HEK293 (cell line): ENCODE data around the gene FLNC.
A peak's percentile ranks its signal among the peaks of the same experiment; 100 is the strongest.

Experiments used
- BCL11A ChIP-seq: fragments of 450-650 bp; formaldehyde crosslinking; IDR thresholded peaks from 2 replicates; pipeline ENCODE4 v1.5.1; 2016; ENCODE audit warnings: low read depth, missing biosample characterization, missing genetic modification characterization
- KLF10 ChIP-seq: fragments of 450-650 bp; IDR thresholded peaks from 2 replicates; pipeline ENCODE4 v1.5.1; 2018; ENCODE audit warnings: missing biosample characterization, mild to moderate bottlenecking, missing genetic modification characterization
- KLF7 ChIP-seq: fragments of 450-650 bp; formaldehyde crosslinking; IDR thresholded peaks from 2 replicates; pipeline ENCODE4 v1.5.1; 2016; ENCODE audit warnings: missing biosample characterization, missing genetic modification characterization, borderline replicate concordance
- SCRT1 ChIP-seq: fragments of 450-650 bp; formaldehyde crosslinking; IDR thresholded peaks from 2 replicates; pipeline ENCODE4 v1.5.1; 2016; ENCODE audit warnings: missing biosample characterization, missing genetic modification characterization, borderline replicate concordance
- ZBTB17 ChIP-seq: fragments of 450-650 bp; formaldehyde crosslinking; IDR thresholded peaks from 2 replicates; pipeline ENCODE4 v1.5.1; 2016; ENCODE audit warnings: missing biosample characterization, missing genetic modification characterization
- ZBTB8A ChIP-seq: fragments of 450-650 bp; formaldehyde crosslinking; IDR thresholded peaks from 2 replicates; pipeline ENCODE4 v1.5.1; 2016; ENCODE audit warnings: missing biosample characterization, missing genetic modification characterization
- ZFHX2 ChIP-seq: fragments of 450-650 bp; formaldehyde crosslinking; conservative IDR thresholded peaks from 2 replicates; pipeline ENCODE4 v1.5.1; 2016; ENCODE audit warnings: missing biosample characterization, missing genetic modification characterization
- ZFP3 ChIP-seq: fragments of 450-650 bp; formaldehyde crosslinking; IDR thresholded peaks from 2 replicates; pipeline ENCODE4 v1.5.1; 2016; ENCODE audit warnings: low read depth, missing biosample characterization, missing genetic modification characterization
- ZNF16 ChIP-seq: fragments of 450-650 bp; formaldehyde crosslinking; IDR thresholded peaks from 2 replicates; pipeline ENCODE4 v1.5.1; 2016; ENCODE audit warnings: low read depth, missing biosample characterization, missing genetic modification characterization
- ZNF211 ChIP-seq: fragments of 450-650 bp; formaldehyde crosslinking; IDR thresholded peaks from 2 replicates; pipeline ENCODE4 v1.5.1; 2016; ENCODE audit warnings: low read depth, missing biosample characterization, missing genetic modification characterization
- ZNF214 ChIP-seq: fragments of 450-650 bp; formaldehyde crosslinking; IDR thresholded peaks from 2 replicates; pipeline ENCODE4 v1.5.1; 2017; ENCODE audit warnings: missing biosample characterization, mild to moderate bottlenecking, missing genetic modification characterization, borderline replicate concordance
- ZNF24 ChIP-seq: fragments of 450-650 bp; formaldehyde crosslinking; IDR thresholded peaks from 2 replicates; pipeline ENCODE4 v1.5.1; 2016; ENCODE audit warnings: missing biosample characterization, missing genetic modification characterization
- ZNF473 ChIP-seq: fragments of 450-650 bp; formaldehyde crosslinking; IDR thresholded peaks from 2 replicates; pipeline ENCODE4 v1.5.1; 2017; ENCODE audit warnings: missing biosample characterization, missing genetic modification characterization
- ZNF529 ChIP-seq: fragments of 450-650 bp; formaldehyde crosslinking; IDR thresholded peaks from 2 replicates; pipeline ENCODE4 v1.5.1; 2017; ENCODE audit warnings: missing genetic modification characterization, missing biosample characterization; ENCODE audit not compliant: insufficient replicate concordance
- ZNF624 ChIP-seq: fragments of 450-650 bp; formaldehyde crosslinking; IDR thresholded peaks from 2 replicates; pipeline ENCODE4 v1.5.1; 2017; ENCODE audit warnings: missing biosample characterization, missing genetic modification characterization
- ZNF626 ChIP-seq: fragments of 450-650 bp; sonication (Bioruptor Pico); formaldehyde crosslinking; IDR thresholded peaks from 2 replicates; pipeline ENCODE4 v1.5.1; 2018; ENCODE audit warnings: missing biosample characterization, missing genetic modification characterization, inconsistent platforms
- ZNF658 ChIP-seq: fragments of 450-650 bp; formaldehyde crosslinking; IDR thresholded peaks from 2 replicates; pipeline ENCODE4; 2016; ENCODE audit warnings: missing biosample characterization, missing genetic modification characterization
- ZNF660 ChIP-seq: fragments of 450-650 bp; IDR thresholded peaks from 2 replicates; pipeline ENCODE4 v1.5.1; 2018; ENCODE audit warnings: missing biosample characterization, mild to moderate bottlenecking, missing genetic modification characterization
- ZNF701 ChIP-seq: fragments of 450-650 bp; formaldehyde crosslinking; IDR thresholded peaks from 2 replicates; pipeline ENCODE4 v1.5.1; 2016; ENCODE audit warnings: missing biosample characterization, missing genetic modification characterization
- ZNF777 ChIP-seq: fragments of 450-650 bp; formaldehyde crosslinking; IDR thresholded peaks from 2 replicates; pipeline ENCODE4 v1.5.1; 2017; ENCODE audit warnings: missing biosample characterization, missing genetic modification characterization, borderline replicate concordance
- TF ChIP-seq, protein P1 (sequence below): fragments of 450-650 bp; formaldehyde crosslinking; conservative IDR thresholded peaks from 2 replicates; pipeline ENCODE4 v1.5.1; 2016; ENCODE audit warnings: low read depth, missing biosample characterization, missing genetic modification characterization
- TF ChIP-seq, protein P2 (sequence below): fragments of 450-650 bp; formaldehyde crosslinking; IDR thresholded peaks from 2 replicates; pipeline ENCODE4 v1.5.1; 2017; ENCODE audit warnings: missing biosample characterization, mild to moderate bottlenecking, missing genetic modification characterization, moderate library complexity
- TF ChIP-seq, protein P3 (sequence below): IDR thresholded peaks from 2 replicates; pipeline ENCODE4 v1.6.1; 2011; ENCODE audit warnings: mild to moderate bottlenecking, low read depth, low read length, borderline replicate concordance
- TF ChIP-seq, protein P4 (sequence below): fragments of 450-650 bp; formaldehyde crosslinking; IDR thresholded peaks from 2 replicates; pipeline ENCODE4 v1.5.1; 2016; ENCODE audit warnings: missing biosample characterization, missing genetic modification characterization
- TF ChIP-seq, protein P5 (sequence below): fragments of 450-650 bp; formaldehyde crosslinking; IDR thresholded peaks from 2 replicates; pipeline ENCODE4 v1.5.1; 2016; ENCODE audit warnings: missing biosample characterization, missing genetic modification characterization, low read depth
- TF ChIP-seq, protein P6 (sequence below): fragments of 450-650 bp; formaldehyde crosslinking; IDR thresholded peaks from 2 replicates; pipeline ENCODE4 v1.5.1; 2016; ENCODE audit warnings: missing biosample characterization, missing genetic modification characterization

FLNC gene

DNA sequence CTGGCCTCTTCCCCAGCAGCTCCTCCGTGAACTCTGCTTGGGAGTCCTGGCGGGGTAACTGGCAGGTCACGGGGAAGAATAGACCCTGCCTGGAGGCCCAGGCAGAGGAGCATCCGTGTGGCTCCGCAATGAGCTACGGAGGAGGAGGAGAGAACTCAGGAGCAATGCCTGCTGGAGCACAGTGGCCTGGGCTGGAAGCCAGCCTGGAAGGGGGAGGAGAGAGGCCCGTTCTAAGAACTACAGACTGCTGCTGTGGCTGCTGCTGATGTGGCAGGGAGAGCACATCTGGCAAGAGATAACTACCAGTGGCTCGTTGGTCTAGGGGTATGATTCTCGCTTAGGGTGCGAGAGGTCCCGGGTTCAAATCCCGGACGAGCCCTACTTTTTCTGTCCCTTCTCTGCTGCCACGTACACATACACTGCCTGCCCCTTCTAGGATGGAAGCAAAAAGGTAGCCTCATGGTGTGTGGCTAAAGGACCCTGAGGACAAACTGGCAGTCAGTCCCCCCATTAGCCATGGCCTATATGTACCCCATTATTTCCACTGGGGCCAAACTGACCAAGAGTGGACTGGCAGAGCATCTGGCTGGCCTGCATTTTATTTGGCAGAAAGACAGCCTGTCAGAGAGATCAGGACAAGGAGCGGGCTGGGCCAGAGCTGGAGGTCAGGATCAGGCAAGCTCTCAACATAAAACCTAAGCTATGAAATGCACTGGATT is 46.9 kb upstream of the FLNC start (continued):
- TF ChIP-seq, protein P1, sequence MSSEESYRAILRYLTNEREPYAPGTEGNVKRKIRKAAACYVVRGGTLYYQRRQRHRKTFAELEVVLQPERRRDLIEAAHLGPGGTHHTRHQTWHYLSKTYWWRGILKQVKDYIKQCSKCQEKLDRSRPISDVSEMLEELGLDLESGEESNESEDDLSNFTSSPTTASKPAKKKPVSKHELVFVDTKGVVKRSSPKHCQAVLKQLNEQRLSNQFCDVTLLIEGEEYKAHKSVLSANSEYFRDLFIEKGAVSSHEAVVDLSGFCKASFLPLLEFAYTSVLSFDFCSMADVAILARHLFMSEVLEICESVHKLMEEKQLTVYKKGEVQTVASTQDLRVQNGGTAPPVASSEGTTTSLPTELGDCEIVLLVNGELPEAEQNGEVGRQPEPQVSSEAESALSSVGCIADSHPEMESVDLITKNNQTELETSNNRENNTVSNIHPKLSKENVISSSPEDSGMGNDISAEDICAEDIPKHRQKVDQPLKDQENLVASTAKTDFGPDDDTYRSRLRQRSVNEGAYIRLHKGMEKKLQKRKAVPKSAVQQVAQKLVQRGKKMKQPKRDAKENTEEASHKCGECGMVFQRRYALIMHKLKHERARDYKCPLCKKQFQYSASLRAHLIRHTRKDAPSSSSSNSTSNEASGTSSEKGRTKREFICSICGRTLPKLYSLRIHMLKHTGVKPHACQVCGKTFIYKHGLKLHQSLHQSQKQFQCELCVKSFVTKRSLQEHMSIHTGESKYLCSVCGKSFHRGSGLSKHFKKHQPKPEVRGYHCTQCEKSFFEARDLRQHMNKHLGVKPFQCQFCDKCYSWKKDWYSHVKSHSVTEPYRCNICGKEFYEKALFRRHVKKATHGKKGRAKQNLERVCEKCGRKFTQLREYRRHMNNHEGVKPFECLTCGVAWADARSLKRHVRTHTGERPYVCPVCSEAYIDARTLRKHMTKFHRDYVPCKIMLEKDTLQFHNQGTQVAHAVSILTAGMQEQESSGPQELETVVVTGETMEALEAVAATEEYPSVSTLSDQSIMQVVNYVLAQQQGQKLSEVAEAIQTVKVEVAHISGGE (tag by site-specific recombination), result no peak
- TF ChIP-seq BCL11A (tag by site-specific recombination) (no peak), ZNF658 (no peak), ZNF214 (tag by site-specific recombination) (no peak), ZFHX2 (no peak), KLF10 (tag by site-specific recombination) (peak; percentile 70; the same call in 1 of the 2 replicates), ZNF626 (tag by site-specific recombination) (0 out of 2 replicates have a peak, but pooled peaks have one; percentile 55), ZNF16 (tag by site-specific recombination) (no peak), ZNF701 (tag by site-specific recombination) (no peak; the same call in 1 of the 2 replicates), ZNF624 (no peak), ZNF24 (tag by site-specific recombination) (peak; percentile 64; the same call in 1 of the 2 replicates), ZBTB17 (tag by site-specific recombination) (peak; percentile 95), ZFP3 (tag by site-specific recombination) (peak; percentile 57), ZNF211 (no peak), SCRT1 (tag by site-specific recombination) (no peak), ZNF660 (peak; percentile 93), ZBTB8A (tag by site-specific recombination) (peak; percentile 80), ZNF473 (tag by site-specific recombination) (no peak), ZNF529 (tag by site-specific recombination) (no peak), ZNF777 (tag by site-specific recombination) (no peak), KLF7 (peak; percentile 70; the same call in 1 of the 2 replicates)
- TF ChIP-seq, protein P2, sequence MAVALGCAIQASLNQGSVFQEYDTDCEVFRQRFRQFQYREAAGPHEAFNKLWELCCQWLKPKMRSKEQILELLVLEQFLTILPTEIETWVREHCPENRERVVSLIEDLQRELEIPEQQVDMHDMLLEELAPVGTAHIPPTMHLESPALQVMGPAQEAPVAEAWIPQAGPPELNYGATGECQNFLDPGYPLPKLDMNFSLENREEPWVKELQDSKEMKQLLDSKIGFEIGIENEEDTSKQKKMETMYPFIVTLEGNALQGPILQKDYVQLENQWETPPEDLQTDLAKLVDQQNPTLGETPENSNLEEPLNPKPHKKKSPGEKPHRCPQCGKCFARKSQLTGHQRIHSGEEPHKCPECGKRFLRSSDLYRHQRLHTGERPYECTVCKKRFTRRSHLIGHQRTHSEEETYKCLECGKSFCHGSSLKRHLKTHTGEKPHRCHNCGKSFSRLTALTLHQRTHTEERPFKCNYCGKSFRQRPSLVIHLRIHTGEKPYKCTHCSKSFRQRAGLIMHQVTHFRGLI (tag by site-specific recombination), result no peak
- TF ChIP-seq, protein P3, sequence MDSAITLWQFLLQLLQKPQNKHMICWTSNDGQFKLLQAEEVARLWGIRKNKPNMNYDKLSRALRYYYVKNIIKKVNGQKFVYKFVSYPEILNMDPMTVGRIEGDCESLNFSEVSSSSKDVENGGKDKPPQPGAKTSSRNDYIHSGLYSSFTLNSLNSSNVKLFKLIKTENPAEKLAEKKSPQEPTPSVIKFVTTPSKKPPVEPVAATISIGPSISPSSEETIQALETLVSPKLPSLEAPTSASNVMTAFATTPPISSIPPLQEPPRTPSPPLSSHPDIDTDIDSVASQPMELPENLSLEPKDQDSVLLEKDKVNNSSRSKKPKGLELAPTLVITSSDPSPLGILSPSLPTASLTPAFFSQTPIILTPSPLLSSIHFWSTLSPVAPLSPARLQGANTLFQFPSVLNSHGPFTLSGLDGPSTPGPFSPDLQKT, result no peak
- TF ChIP-seq, protein P4, sequence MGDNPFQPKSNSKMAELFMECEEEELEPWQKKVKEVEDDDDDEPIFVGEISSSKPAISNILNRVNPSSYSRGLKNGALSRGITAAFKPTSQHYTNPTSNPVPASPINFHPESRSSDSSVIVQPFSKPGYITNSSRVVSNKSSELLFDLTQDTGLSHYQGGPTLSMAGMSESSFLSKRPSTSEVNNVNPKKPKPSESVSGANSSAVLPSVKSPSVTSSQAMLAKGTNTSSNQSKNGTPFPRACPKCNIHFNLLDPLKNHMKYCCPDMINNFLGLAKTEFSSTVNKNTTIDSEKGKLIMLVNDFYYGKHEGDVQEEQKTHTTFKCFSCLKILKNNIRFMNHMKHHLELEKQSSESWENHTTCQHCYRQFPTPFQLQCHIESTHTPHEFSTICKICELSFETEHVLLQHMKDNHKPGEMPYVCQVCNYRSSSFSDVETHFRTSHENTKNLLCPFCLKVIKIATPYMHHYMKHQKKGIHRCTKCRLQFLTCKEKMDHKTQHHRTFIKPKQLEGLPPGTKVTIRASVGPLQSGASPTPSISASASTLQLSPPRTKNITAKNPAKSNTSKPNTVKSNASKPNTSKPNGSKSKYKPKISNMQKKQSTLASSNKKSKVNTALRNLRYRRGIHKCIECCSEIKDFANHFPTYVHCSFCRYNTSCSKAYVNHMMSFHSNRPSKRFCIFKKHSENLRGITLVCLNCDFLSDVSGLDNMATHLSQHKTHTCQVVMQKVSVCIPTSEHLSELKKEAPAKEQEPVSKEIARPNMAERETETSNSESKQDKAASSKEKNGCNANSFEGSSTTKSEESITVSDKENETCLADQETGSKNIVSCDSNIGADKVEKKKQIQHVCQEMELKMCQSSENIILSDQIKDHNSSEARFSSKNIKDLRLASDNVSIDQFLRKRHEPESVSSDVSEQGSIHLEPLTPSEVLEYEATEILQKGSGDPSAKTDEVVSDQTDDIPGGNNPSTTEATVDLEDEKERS (tag by site-specific recombination), result no peak
- TF ChIP-seq, protein P5, sequence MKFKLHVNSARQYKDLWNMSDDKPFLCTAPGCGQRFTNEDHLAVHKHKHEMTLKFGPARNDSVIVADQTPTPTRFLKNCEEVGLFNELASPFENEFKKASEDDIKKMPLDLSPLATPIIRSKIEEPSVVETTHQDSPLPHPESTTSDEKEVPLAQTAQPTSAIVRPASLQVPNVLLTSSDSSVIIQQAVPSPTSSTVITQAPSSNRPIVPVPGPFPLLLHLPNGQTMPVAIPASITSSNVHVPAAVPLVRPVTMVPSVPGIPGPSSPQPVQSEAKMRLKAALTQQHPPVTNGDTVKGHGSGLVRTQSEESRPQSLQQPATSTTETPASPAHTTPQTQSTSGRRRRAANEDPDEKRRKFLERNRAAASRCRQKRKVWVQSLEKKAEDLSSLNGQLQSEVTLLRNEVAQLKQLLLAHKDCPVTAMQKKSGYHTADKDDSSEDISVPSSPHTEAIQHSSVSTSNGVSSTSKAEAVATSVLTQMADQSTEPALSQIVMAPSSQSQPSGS, result no peak
- TF ChIP-seq, protein P6, sequence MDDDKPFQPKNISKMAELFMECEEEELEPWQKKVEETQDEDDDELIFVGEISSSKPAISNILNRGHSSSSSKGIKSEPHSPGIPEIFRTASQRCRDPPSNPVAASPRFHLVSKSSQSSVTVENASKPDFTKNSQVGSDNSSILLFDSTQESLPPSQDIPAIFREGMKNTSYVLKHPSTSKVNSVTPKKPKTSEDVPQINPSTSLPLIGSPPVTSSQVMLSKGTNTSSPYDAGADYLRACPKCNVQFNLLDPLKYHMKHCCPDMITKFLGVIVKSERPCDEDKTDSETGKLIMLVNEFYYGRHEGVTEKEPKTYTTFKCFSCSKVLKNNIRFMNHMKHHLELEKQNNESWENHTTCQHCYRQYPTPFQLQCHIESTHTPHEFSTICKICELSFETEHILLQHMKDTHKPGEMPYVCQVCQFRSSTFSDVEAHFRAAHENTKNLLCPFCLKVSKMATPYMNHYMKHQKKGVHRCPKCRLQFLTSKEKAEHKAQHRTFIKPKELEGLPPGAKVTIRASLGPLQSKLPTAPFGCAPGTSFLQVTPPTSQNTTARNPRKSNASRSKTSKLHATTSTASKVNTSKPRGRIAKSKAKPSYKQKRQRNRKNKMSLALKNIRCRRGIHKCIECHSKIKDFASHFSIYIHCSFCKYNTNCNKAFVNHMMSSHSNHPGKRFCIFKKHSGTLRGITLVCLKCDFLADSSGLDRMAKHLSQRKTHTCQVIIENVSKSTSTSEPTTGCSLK (tag by site-specific recombination), result no peak
